GM12878 (cell line): ENCODE data around the gene RNF31. TPM values are rescaled to one million over a fixed set of nuclear protein-coding genes. Genes with fewer than 3 reads are reported as not detected.

Experiments used
- ATAC-seq: fragments of 200-7000 bp; cut with Tn5 transposase; 3 replicates; pipeline ENCODE4 v1.9.1; 2020; ENCODE audit warnings: mild to moderate bottlenecking, moderate library complexity
- BruUV-seq: library from RNA; stranded (reverse); fragments of 400-500 nt; replicated peaks from 2 replicates; lab custom pipeline; 2021; lab: Mats Ljungman, UMichigan
- CTCF ChIA-PET: fragments of 300-600 bp; sonication (Branson Sonifier 250); formaldehyde crosslinking; extraction: SDS; loops from one replicate; lab custom pipeline; 2021; ENCODE audit warnings: inconsistent platforms; lab: Yijun Ruan, JAX
- POLR2A ChIA-PET: fragments of 350-600 bp; formaldehyde crosslinking; extraction: SDS; loops from one replicate; lab custom pipeline; 2021; ENCODE audit warnings: inconsistent platforms; lab: Charles Lee
- RAD21 ChIA-PET: fragments of 300-600 bp; sonication (Branson Sonifier 250); formaldehyde crosslinking; loops from one replicate; lab custom pipeline; 2023; ENCODE audit warnings: antibody characterized with exemption; ENCODE audit not compliant: unreplicated experiment; lab: Charles Lee
- SMC1A ChIA-PET: fragments of 300-600 bp; sonication (Branson Sonifier 250); formaldehyde crosslinking; loops from one replicate; lab custom pipeline; 2023; ENCODE audit not compliant: unreplicated experiment, uncharacterized antibody; lab: Charles Lee
- DNase-seq: peaks from one replicate; pipeline ENCODE4 v3.0.0-alpha.2; 2011; ENCODE audit warnings: low read depth, low spot score
- FAIRE-seq: peaks from 3 replicates; lab custom pipeline; 2011; peaks lifted over from hg19 to GRCh38; lab: Jason Lieb, UNC
- H2AFZ ChIP-seq: 2 replicates; pipeline ENCODE4 v1.6.0; 2011; ENCODE audit warnings: low read depth, low read length, control low read depth; ENCODE audit not compliant: control insufficient read depth
- H3K27ac ChIP-seq: 2 replicates; pipeline ENCODE4 v1.5.1; 2011; ENCODE audit warnings: control low read depth; ENCODE audit not compliant: control insufficient read depth, insufficient read depth
- H3K27me3 ChIP-seq, 2 experiments: replicated peaks in 1 of 2; 2 replicates each; pipeline versions ENCODE4 v1.6.0 to v1.6.1; 2011; ENCODE audit warnings: low read length in 1 of 2; ENCODE audit not compliant: control insufficient read depth in 2 of 2, insufficient read depth in 2 of 2
- H3K36me3 ChIP-seq, 2 experiments: 2 replicates each; pipeline ENCODE4 v1.5.1; 2011; ENCODE audit warnings: low read length in 1 of 2; ENCODE audit not compliant: control insufficient read depth in 2 of 2, insufficient read depth in 2 of 2
- H3K4me1 ChIP-seq: 2 replicates; pipeline ENCODE4 v1.6.1; 2011; ENCODE audit warnings: mild to moderate bottlenecking, low read length, moderate library complexity, mixed read lengths; ENCODE audit not compliant: control insufficient read depth, insufficient read depth
- H3K4me2 ChIP-seq: 2 replicates; pipeline ENCODE4 v1.6.0; 2011; ENCODE audit warnings: control low read depth; ENCODE audit not compliant: control insufficient read depth, insufficient read depth
- H3K4me3 ChIP-seq: fragments of 200-600 bp; sonication (generic); 2 replicates; pipeline ENCODE4 v1.5.1; 2016
- H3K79me2 ChIP-seq: 2 replicates; pipeline ENCODE4 v1.6.0; 2011; ENCODE audit warnings: low read length; ENCODE audit not compliant: control insufficient read depth, insufficient read depth
- H3K9ac ChIP-seq: 2 replicates; pipeline ENCODE4 v1.8.0; 2011; ENCODE audit warnings: low read length, control low read depth, mixed read lengths; ENCODE audit not compliant: control insufficient read depth, insufficient read depth
- H3K9me3 ChIP-seq: replicated peaks from 3 replicates; pipeline ENCODE4 v1.5.1; 2011; ENCODE audit warnings: mild to moderate bottlenecking, low read length; ENCODE audit not compliant: control insufficient read depth, insufficient read depth
- H4K20me1 ChIP-seq: 2 replicates; pipeline ENCODE4 v1.6.0; 2011; ENCODE audit not compliant: control insufficient read depth, insufficient read depth
- ATF7 ChIP-seq: fragments of 450-650 bp; IDR thresholded peaks from 2 replicates; pipeline ENCODE4 v1.6.1; 2016; ENCODE audit warnings: low read depth, mild to moderate bottlenecking
- CEBPZ ChIP-seq: fragments of 150-350 bp; IDR thresholded peaks from 2 replicates; pipeline ENCODE4 v1.6.1; 2016; ENCODE audit warnings: low read depth, low read length
- CHD4 ChIP-seq: fragments of 200-600 bp; sonication (generic); IDR thresholded peaks from 2 replicates; pipeline ENCODE4 v1.6.1; 2016; ENCODE audit warnings: mild to moderate bottlenecking
- CREB1 ChIP-seq: IDR thresholded peaks from 2 replicates; pipeline ENCODE4 v1.6.1; 2012; ENCODE audit warnings: low read depth, mild to moderate bottlenecking, inconsistent platforms
- EZH2 ChIP-seq: IDR thresholded peaks from 2 replicates; pipeline ENCODE4 v1.6.1; 2012; ENCODE audit warnings: low read depth, mild to moderate bottlenecking, control low read depth, inconsistent platforms, low read length, borderline replicate concordance; ENCODE audit not compliant: control insufficient read depth
- MEF2A ChIP-seq: IDR thresholded peaks from 2 replicates; pipeline ENCODE4 v1.6.1; 2011; ENCODE audit warnings: low read depth, mild to moderate bottlenecking, low read length, moderate library complexity; ENCODE audit not compliant: insufficient read depth
- NR2F1 ChIP-seq: fragments of 450-650 bp; conservative IDR thresholded peaks from 2 replicates; pipeline ENCODE4 v1.6.1; 2017; ENCODE audit warnings: mild to moderate bottlenecking
- POLR2A ChIP-seq: IDR thresholded peaks from 2 replicates; pipeline ENCODE4 v1.6.1; 2011; ENCODE audit warnings: low read depth, mild to moderate bottlenecking, low read length
- RBBP5 ChIP-seq: fragments of 200-600 bp; sonication (generic); conservative IDR thresholded peaks from 2 replicates; pipeline ENCODE4 v1.6.1; 2016
- TARDBP ChIP-seq: IDR thresholded peaks from 2 replicates; pipeline ENCODE4 v1.6.1; 2016; ENCODE audit warnings: borderline replicate concordance
- WGBS: methylation state at CpG from one replicate; pipeline ENCODE4 v1.1.6; 2016; ENCODE audit warnings: low lambda C conversion rate; ENCODE audit not compliant: insufficient replicate concordance, insufficient coverage; ENCODE audit errors: missing lambda C conversion rate; 5-methylcytosine and 5-hydroxymethylcytosine counted together
- in situ Hi-C: fragments of 300-500 bp; cut with MboI; formaldehyde crosslinking; loops from 9 replicates; pipeline ENCODE4 v1.14.3; 2018; ENCODE audit warnings: mixed read lengths
- intact Hi-C: fragments of 100-400 bp; cut with micrococcal nuclease; formaldehyde crosslinking; loops from one replicate; pipeline ENCODE4 v1.14.2; 2022; ENCODE audit not compliant: unreplicated experiment
- polyA plus RNA-seq, 11 experiments: library from polyadenylated mRNA; depleted of rRNA in 4 of 11; unstranded in 6 of 11; stranded (reverse) in 5 of 11; fragments of >200 nt; fragmentation: Nextera tagmentation in 4 of 11; fragmentation: Illumina TruSeq in 1 of 11; extraction: Ambion mirVana in 4 of 11; extraction: Trizol in 1 of 11; gene quantifications; 1 replicate in 1 of 11; 2 replicates in 10 of 11; pipeline versions ENCODE4 v1.2.1 to v1.2.3, GENCODE V29; 2011 to 2016; ENCODE audit warnings: inconsistent platforms in 2 of 11, missing spikeins in 2 of 11, low read depth in 1 of 11
- total RNA-seq, 4 experiments: library from RNA; depleted of rRNA in 3 of 4; stranded (reverse); fragments of >200 nt in 3 of 4; fragmentation: Illumina TruSeq in 1 of 4; extraction: Trizol in 1 of 4; gene quantifications; 2 replicates each; pipeline versions ENCODE4 v1.2.1 to v1.2.3, GENCODE V29; 2013 to 2021
- TF ChIP-seq, protein P1 (sequence below): IDR thresholded peaks from 2 replicates; pipeline ENCODE4 v1.6.1; 2011; ENCODE audit warnings: borderline replicate concordance, low read depth, mild to moderate bottlenecking, moderate library complexity, mixed read lengths, low read length; ENCODE audit not compliant: insufficient read depth; ENCODE audit errors: extremely low read length

RNF31 gene
- total and polyA plus RNA-seq, 10 of the 15 experiments (the other 5 are each of a cell fraction or from before 2014, with no cell fraction given) = 8.5 to 92.7 (median 52.0) TPM

DNA sequence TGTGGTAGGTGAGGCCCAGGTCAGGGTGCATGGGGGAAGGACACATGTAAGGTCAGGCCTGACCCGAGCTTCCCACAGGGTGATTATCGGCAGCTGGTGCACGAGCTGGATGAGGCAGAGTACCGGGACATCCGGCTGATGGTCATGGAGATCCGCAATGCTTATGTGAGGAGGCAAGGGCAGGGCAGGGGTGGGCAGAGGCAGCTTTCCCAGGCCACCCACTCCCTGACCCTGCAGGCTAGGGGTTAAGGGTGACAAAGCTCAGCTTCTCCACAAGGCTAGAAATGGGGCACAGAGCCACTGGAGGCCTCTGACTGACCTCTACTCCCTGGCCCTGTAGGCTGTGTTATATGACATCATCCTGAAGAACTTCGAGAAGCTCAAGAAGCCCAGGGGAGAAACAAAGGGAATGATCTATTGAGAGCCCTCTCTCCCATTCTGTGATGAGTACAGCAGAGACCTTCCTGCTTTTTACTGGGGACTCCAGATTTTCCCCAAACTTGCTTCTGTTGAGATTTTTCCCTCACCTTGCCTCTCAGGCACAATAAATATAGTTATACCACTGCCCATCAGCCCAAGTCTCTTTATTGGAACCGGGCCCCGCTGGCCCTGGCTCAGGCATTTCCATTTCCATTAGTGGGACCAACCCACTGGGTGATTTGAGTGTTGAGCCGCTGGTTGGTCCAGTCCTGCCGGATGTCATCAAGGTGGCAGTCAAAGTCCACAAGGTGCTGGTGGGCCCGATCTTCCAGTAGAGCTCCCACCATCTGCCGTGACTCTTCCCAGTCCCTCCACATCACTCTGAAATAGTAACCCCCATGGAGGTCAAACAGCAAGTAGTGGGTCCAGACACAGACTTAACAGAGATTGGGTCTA lies 8.7 kb upstream of the RNF31 start:
- H3K4me3 ChIP-seq = peak overlapping the region; percentile 68; the same call in 1 of the 2 replicates
- DNase-seq (no peak), FAIRE-seq (no peak), ATAC-seq (no peak)
- H3K4me1 ChIP-seq = peaks cover 37% of the 10 kb centered on the region
- ChIA-PET RAD21 (interaction anchor here (2.0 to 6.8 kb wide), 4 partner anchors 9 to 30 kb away, joined by 5 to 69 read pairs (median 23); partner anchors contain the start of genes DCAF11, IRF9, NRL and PSME2), SMC1A (interaction anchor here (0.6 to 7.7 kb wide), 5 partner anchors 7 to 78 kb away, joined by 3 to 70 read pairs (median 21); partner anchors contain the start of genes DCAF11, IRF9, NRL and PSME2), CTCF (interaction anchor here (1.3 to 4.9 kb wide), 4 partner anchors 10 to 28 kb away, joined by 4 to 39 read pairs (median 20); partner anchors contain the start of genes DCAF11, IRF9 and NRL), POLR2A (interaction anchor here (1.0 to 11.6 kb wide), 7 partner anchors 9 to 31 kb away, joined by 3 to 276 read pairs (median 6); partner anchors contain the start of genes DCAF11, IRF9, NRL and PSME2)
- H3K4me2 ChIP-seq = peak overlapping the region; percentile 91
- H4K20me1 ChIP-seq = no peaks in the 10 kb centered on the region
- H3K79me2 ChIP-seq = peaks cover 58% of the 10 kb centered on the region
- in situ Hi-C loops (no loop called here), intact Hi-C loops (no loop called here)
- H3K9ac ChIP-seq = 0 out of 2 replicates have a peak overlapping the region, but pooled peaks have one; percentile 52
- TF ChIP-seq, protein P1, sequence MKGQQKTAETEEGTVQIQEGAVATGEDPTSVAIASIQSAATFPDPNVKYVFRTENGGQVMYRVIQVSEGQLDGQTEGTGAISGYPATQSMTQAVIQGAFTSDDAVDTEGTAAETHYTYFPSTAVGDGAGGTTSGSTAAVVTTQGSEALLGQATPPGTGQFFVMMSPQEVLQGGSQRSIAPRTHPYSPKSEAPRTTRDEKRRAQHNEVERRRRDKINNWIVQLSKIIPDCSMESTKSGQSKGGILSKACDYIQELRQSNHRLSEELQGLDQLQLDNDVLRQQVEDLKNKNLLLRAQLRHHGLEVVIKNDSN = no peak
- TF ChIP-seq RBBP5 (no peak), ATF7 (peak; percentile 14; the same call in 1 of the 2 replicates), CEBPZ (no peak), CREB1 (no peak), NR2F1 (no peak), TARDBP (no peak), CHD4 (no peak), EZH2 (no peak), POLR2A (peak; percentile 48), MEF2A (no peak)
- H3K27ac ChIP-seq = no peak overlapping the region
- no peak overlapping the region for H2AFZ ChIP-seq
- WGBS = 88% methylated on average over 13 of the region's 13 CpGs
- no peaks in the 10 kb centered on the region for H3K9me3 ChIP-seq
- BruUV-seq = TSS peak; percentile 86
- H3K36me3 ChIP-seq = peaks cover 12 to 20% of the 10 kb centered on the region in 2 experiments
- no peaks in the 10 kb centered on the region for H3K27me3 ChIP-seq
